GM18861 (cell line): ENCODE results near the gene GPS1.

Experiments used
- ATAC-seq: cut with Tn5 transposase; IDR thresholded peaks from one replicate; pipeline ENCODE4 v1.9.1; 2021; ENCODE audit not compliant: unreplicated experiment

The GPS1 gene

GRCh38 chr17:82041144-82041814 is 10.4 kb upstream of the GPS1 start:
- no peak for ATAC-seq

- no peak for ATAC-seq
These were observed 9.0 kb upstream of the GPS1 start for GRCh38 chr17:82042649-82043048.

GRCh38 chr17:82043507-82043906 is 8.2 kb upstream of the GPS1 start:
- ATAC-seq: no peak

- no peak for ATAC-seq
These were observed 5.7 kb upstream of the GPS1 start for GRCh38 chr17:82045936-82046484.

- ATAC-seq: no peak
These were observed 4.8 kb upstream of the GPS1 start for GRCh38 chr17:82046903-82047302.

GRCh38 chr17:82047379-82047778 is 4.3 kb upstream of the GPS1 start:
- no peak for ATAC-seq

- ATAC-seq: no peak
These were observed 3.7 kb upstream of the GPS1 start for GRCh38 chr17:82047914-82048570.

- no peak for ATAC-seq
These were observed 3.1 kb upstream of the GPS1 start for GRCh38 chr17:82048571-82048971.

- ATAC-seq: no peak
These were observed 2.6 kb upstream of the GPS1 start for GRCh38 chr17:82049106-82049505.

GRCh38 chr17:82049521-82049971 is 2.2 kb upstream of the GPS1 start:
- ATAC-seq: no peak

- no peak for ATAC-seq
These were observed 1.4 kb upstream of the GPS1 start for GRCh38 chr17:82050152-82050760.

- ATAC-seq: no peak
These were observed 697 bp upstream of the GPS1 start for GRCh38 chr17:82050761-82051641.

GRCh38 chr17:82052638-82053059 is 951 bp downstream of the GPS1 start:
- no peak for ATAC-seq

- no peak for ATAC-seq
These were observed 1.4 kb downstream of the GPS1 start for GRCh38 chr17:82053130-82053529.

GRCh38 chr17:82053556-82054263 is 2.0 kb downstream of the GPS1 start:
- ATAC-seq: no peak

- ATAC-seq: no peak
These were observed 2.8 kb downstream of the GPS1 start for GRCh38 chr17:82054351-82055022.

GRCh38 chr17:82055023-82055964 is 3.6 kb downstream of the GPS1 start:
- ATAC-seq: no peak

GRCh38 chr17:82055965-82056728 is 4.4 kb downstream of the GPS1 start:
- ATAC-seq: no peak
